T-helper 17 cell (primary cell): Measurements from ENCODE around the gene CIITA. TPM values are rescaled to one million over a fixed set of nuclear protein-coding genes. Genes with fewer than 3 reads are reported as not detected.

Experiments used
- ATAC-seq: fragments of 150-1000 bp; cut with Tn5 transposase; 2 replicates; pipeline ENCODE4 v1.10.0; 2021; ENCODE audit warnings: mild to moderate bottlenecking, moderate library complexity
- DNase-seq, 3 donors: peaks; one replicate each; pipeline versions ENCODE4 v3.0.0 to v3.0.0-alpha.2; 2020 to 2021
- H3K9me3 ChIP-seq: one replicate; pipeline ENCODE4 v1.7.0; 2013; ENCODE audit warnings: low read length, mild to moderate bottlenecking; ENCODE audit not compliant: control insufficient read depth, poor library complexity, severe bottlenecking
- H3K27ac Mint-ChIP-seq: one replicate; pipeline ENCODE4 v1.8.0; 2022; ENCODE audit warnings: mild to moderate bottlenecking, moderate library complexity, mixed read lengths
- H3K27me3 Mint-ChIP-seq: one replicate; pipeline ENCODE4 v1.8.0; 2022; ENCODE audit warnings: mixed read lengths
- H3K36me3 Mint-ChIP-seq: one replicate; pipeline ENCODE4 v1.8.0; 2022; ENCODE audit warnings: low read depth, mixed read lengths
- H3K4me1 Mint-ChIP-seq: one replicate; pipeline ENCODE4 v1.8.0; 2022; ENCODE audit warnings: mild to moderate bottlenecking, mixed read lengths
- H3K4me3 Mint-ChIP-seq: one replicate; pipeline ENCODE4 v1.8.0; 2022; ENCODE audit warnings: mild to moderate bottlenecking, moderate library complexity, mixed read lengths
- total RNA-seq, 4 donors: library from RNA in 2 of 4; stranded (reverse) in 2 of 4; gene quantifications; one replicate each; pipeline ENCODE4 v1.2.3 and lab custom pipeline; 2022 to 2026

Gene CIITA
- total RNA-seq, 2 donors from 2014 or later: 9.7 to 25.3 TPM

DNA sequence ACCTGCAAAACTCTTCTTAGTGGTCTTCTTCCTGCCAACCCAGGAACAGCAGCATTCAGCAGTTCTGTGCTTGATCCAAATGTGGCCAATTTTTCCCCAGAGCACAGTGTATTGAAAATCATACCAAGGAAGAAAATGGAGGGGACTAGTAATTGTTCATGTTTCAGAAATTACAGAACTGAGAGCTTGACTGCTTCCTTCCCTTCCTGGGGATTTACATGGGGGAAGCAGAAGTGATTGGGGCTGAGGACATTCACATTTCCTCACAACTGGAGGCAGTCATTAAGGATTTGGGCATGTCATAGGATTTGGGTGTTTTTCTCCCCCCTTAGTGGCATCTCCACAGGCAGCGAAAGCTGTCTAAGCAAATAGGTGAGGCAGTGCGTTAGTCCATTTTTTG, 19.7 kb downstream of the CIITA start:
- no peak overlapping the region for H3K4me3 Mint-ChIP-seq
- H3K9me3 ChIP-seq: no peaks in the 10 kb centered on the region
- peaks cover 4% of the 10 kb centered on the region for H3K4me1 Mint-ChIP-seq
- no peak for DNase-seq
- peaks cover 4% of the 10 kb centered on the region for H3K36me3 Mint-ChIP-seq
- ATAC-seq: no peak
- H3K27ac Mint-ChIP-seq: no peak overlapping the region
- peaks cover under 1% of the 10 kb centered on the region for H3K27me3 Mint-ChIP-seq

GRCh38 chr16:10897134-10897533, 20.1 kb downstream of the CIITA start:
- no peaks in the 10 kb centered on the region for H3K27me3 Mint-ChIP-seq
- ATAC-seq: no peak
- peaks cover 4% of the 10 kb centered on the region for H3K4me1 Mint-ChIP-seq
- H3K4me3 Mint-ChIP-seq: no peak overlapping the region
- H3K9me3 ChIP-seq: no peaks in the 10 kb centered on the region
- peaks cover 4% of the 10 kb centered on the region for H3K36me3 Mint-ChIP-seq
- H3K27ac Mint-ChIP-seq: no peak overlapping the region
- DNase-seq: no peak

DNA sequence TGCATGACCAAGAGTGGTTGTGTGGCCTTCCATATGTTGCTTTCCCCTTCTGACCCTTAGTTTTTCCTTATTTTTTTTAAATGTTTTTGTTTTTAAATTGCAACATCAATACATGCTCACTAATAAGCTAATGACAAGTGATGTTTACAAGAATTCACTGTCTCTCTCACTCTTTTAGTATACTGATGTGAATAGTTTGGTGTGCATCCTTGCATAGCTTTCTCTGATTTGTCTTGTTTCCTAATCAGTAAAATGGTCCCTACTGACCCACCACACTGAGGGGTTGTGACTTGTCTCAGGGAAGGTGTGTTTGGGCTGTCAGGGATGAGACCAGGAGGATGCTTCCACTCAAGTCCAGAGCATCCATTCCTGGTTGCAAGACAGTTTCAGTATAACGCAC, 26.0 kb downstream of the CIITA start:
- ATAC-seq (no peak), DNase-seq (no peak)
- H3K27ac Mint-ChIP-seq: no peak overlapping the region
- H3K36me3 Mint-ChIP-seq: peaks cover 5% of the 10 kb centered on the region
- no peaks in the 10 kb centered on the region for H3K27me3 Mint-ChIP-seq
- no peaks in the 10 kb centered on the region for H3K9me3 ChIP-seq
- peaks cover 5% of the 10 kb centered on the region for H3K4me1 Mint-ChIP-seq
- H3K4me3 Mint-ChIP-seq: no peak overlapping the region

DNA sequence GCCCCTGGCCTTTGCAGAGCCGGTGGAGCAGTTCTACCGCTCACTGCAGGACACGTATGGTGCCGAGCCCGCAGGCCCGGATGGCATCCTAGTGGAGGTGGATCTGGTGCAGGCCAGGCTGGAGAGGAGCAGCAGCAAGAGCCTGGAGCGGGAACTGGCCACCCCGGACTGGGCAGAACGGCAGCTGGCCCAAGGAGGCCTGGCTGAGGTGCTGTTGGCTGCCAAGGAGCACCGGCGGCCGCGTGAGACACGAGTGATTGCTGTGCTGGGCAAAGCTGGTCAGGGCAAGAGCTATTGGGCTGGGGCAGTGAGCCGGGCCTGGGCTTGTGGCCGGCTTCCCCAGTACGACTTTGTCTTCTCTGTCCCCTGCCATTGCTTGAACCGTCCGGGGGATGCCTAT, 29.5 kb downstream of the CIITA start:
- ATAC-seq: no peak
- Mint-ChIP-seq H3K36me3 (peaks cover 5% of the 10 kb centered on the region), H3K4me1 (peaks cover 2% of the 10 kb centered on the region), H3K27ac (no peak overlapping the region), H3K4me3 (no peak overlapping the region), H3K27me3 (no peaks in the 10 kb centered on the region)
- no peak for DNase-seq
- no peaks in the 10 kb centered on the region for H3K9me3 ChIP-seq

GRCh38 chr16:10906914-10907756, 30.1 kb downstream of the CIITA start:
- no peaks in the 10 kb centered on the region for H3K27me3 Mint-ChIP-seq
- DNase-seq (no peak), ATAC-seq (no peak)
- no peak overlapping the region for H3K27ac Mint-ChIP-seq
- H3K4me1 Mint-ChIP-seq: peaks cover 2% of the 10 kb centered on the region
- no peaks in the 10 kb centered on the region for H3K9me3 ChIP-seq
- no peak overlapping the region for H3K4me3 Mint-ChIP-seq
- peaks cover 5% of the 10 kb centered on the region for H3K36me3 Mint-ChIP-seq

GRCh38 chr16:10907757-10908045, 30.7 kb downstream of the CIITA start:
- ATAC-seq: no peak
- no peak for DNase-seq
- Mint-ChIP-seq H3K4me1 (peaks cover 2% of the 10 kb centered on the region), H3K4me3 (no peak overlapping the region), H3K36me3 (peaks cover 4% of the 10 kb centered on the region), H3K27ac (no peak overlapping the region), H3K27me3 (no peaks in the 10 kb centered on the region)
- no peaks in the 10 kb centered on the region for H3K9me3 ChIP-seq

- Mint-ChIP-seq H3K27ac (no peak overlapping the region), H3K4me1 (no peaks in the 10 kb centered on the region), H3K27me3 (no peaks in the 10 kb centered on the region), H3K36me3 (peaks cover 2% of the 10 kb centered on the region), H3K4me3 (peak overlapping the region; percentile 41)
- ATAC-seq: no peak
- no peak for DNase-seq
- no peaks in the 10 kb centered on the region for H3K9me3 ChIP-seq
These were observed 34.3 kb downstream of the CIITA start for GRCh38 chr16:10911267-10911666.

- H3K27ac Mint-ChIP-seq: no peak overlapping the region
- no peaks in the 10 kb centered on the region for H3K9me3 ChIP-seq
- peaks cover 2% of the 10 kb centered on the region for H3K4me1 Mint-ChIP-seq
- no peak for DNase-seq
- ATAC-seq: no peak
- H3K4me3 Mint-ChIP-seq: no peak overlapping the region
- no peaks in the 10 kb centered on the region for H3K27me3 Mint-ChIP-seq
- H3K36me3 Mint-ChIP-seq: no peaks in the 10 kb centered on the region
These were observed 39.5 kb downstream of the CIITA start for GRCh38 chr16:10916534-10916933.

- Mint-ChIP-seq H3K27ac (no peak overlapping the region), H3K4me1 (peaks cover 2% of the 10 kb centered on the region), H3K27me3 (no peaks in the 10 kb centered on the region), H3K36me3 (no peaks in the 10 kb centered on the region), H3K4me3 (no peak overlapping the region)
- ATAC-seq (peak; percentile 80), DNase-seq (peak; percentile 54 to 68 (median 56))
- H3K9me3 ChIP-seq: no peaks in the 10 kb centered on the region
These were observed 41.4 kb downstream of the CIITA start for GRCh38 chr16:10918294-10919002.

GRCh38 chr16:10919003-10919351, 42.0 kb downstream of the CIITA start:
- Mint-ChIP-seq H3K4me3 (no peak overlapping the region), H3K4me1 (peaks cover 2% of the 10 kb centered on the region), H3K27me3 (no peaks in the 10 kb centered on the region), H3K36me3 (no peaks in the 10 kb centered on the region), H3K27ac (no peak overlapping the region)
- no peaks in the 10 kb centered on the region for H3K9me3 ChIP-seq
- no peak for ATAC-seq
- no peak for DNase-seq

GRCh38 chr16:10920726-10921427, 43.9 kb downstream of the CIITA start:
- ATAC-seq: no peak
- Mint-ChIP-seq H3K36me3 (no peaks in the 10 kb centered on the region), H3K4me3 (no peak overlapping the region), H3K27me3 (no peaks in the 10 kb centered on the region), H3K27ac (peak overlapping the region; percentile 57), H3K4me1 (peaks cover 2% of the 10 kb centered on the region)
- DNase-seq: no peak
- no peaks in the 10 kb centered on the region for H3K9me3 ChIP-seq

- Mint-ChIP-seq H3K4me3 (no peak overlapping the region), H3K27me3 (no peaks in the 10 kb centered on the region), H3K27ac (peak overlapping the region; percentile 57), H3K4me1 (peaks cover 2% of the 10 kb centered on the region), H3K36me3 (peaks cover 2% of the 10 kb centered on the region)
- DNase-seq (no peak), ATAC-seq (no peak)
- H3K9me3 ChIP-seq: no peaks in the 10 kb centered on the region
These were observed 44.7 kb downstream of the CIITA start for GRCh38 chr16:10921536-10922327.
